Measurements from ENCODE around the gene HECTD4. TPM values are rescaled to one million over a fixed set of nuclear protein-coding genes. Genes with fewer than 3 reads are reported as not detected.

HECTD4 gene
- total and polyA plus RNA-seq, 2 experiments from 2014 or later: 25.7 to 36.9 TPM

- TF ChIP-seq CTCF (conservative IDR thresholded peaks at IDR 0.05; ENCODE audit: low read depth in 2 of 2): no peak
These were observed 78.4 kb downstream of the HECTD4 start (continued) for GRCh38 chr12:112303799-112304198.

- H3K4me2 ChIP-seq: no peak overlapping the region
- H4K20me1 ChIP-seq (replicated peaks; ENCODE audit: insufficient read depth): no peaks in the 10 kb centered on the region
- H3K79me2 ChIP-seq (replicated peaks; ENCODE audit: insufficient read depth): no peaks in the 10 kb centered on the region
- Mint-ChIP-seq H3K27me3 (ENCODE audit: insufficient read depth, low read depth, poor library complexity) (no peaks in the 10 kb centered on the region), H3K4me1 (no peaks in the 10 kb centered on the region), H3K27ac (no peak overlapping the region), H3K4me3 (no peak overlapping the region), H3K9me3 (no peaks in the 10 kb centered on the region), H3K36me3 (ENCODE audit: low read depth) (peaks cover 4% of the 10 kb centered on the region)
- ATAC-seq (no peak; the same call in 2 of the 3 replicates), DNase-seq (ENCODE audit: low spot score) (no peak)
- no peak for TF ChIP-seq EZH2phosphoT487 (IDR thresholded peaks at IDR 0.05; ENCODE audit: unreplicated experiment)
- TF ChIP-seq NANOG (IDR thresholded peaks at IDR 0.05; ENCODE audit: borderline replicate concordance): no peak
- TF ChIP-seq JUNB (IDR thresholded peaks at IDR 0.05; ENCODE audit: unreplicated experiment): no peak
- TF ChIP-seq ZNF114 (CRISPR knock-in tag; IDR thresholded peaks at IDR 0.05): no peak
- TF ChIP-seq STAT1 (IDR thresholded peaks at IDR 0.05; ENCODE audit: unreplicated experiment): no peak
- TF ChIP-seq ZNF462 (CRISPR knock-in tag; IDR thresholded peaks at IDR 0.05): no peak
- H3F3A ChIP-seq (replicated peaks; ENCODE audit: low read depth): no peaks in the 10 kb centered on the region
- H3K27me3 ChIP-seq (ENCODE audit: insufficient read depth): no peaks in the 10 kb centered on the region
- 0 out of 2 replicates have a peak, but pooled peaks cover 3% of the 10 kb centered on the region for H3K4me1 ChIP-seq (ENCODE audit: insufficient read depth)
- H3K27ac ChIP-seq (ENCODE audit: low read depth): no peak overlapping the region
- H3K36me3 ChIP-seq (ENCODE audit: insufficient read depth): peaks cover 7% of the 10 kb centered on the region; the same call in 1 of the 2 replicates
- H3K4me3 ChIP-seq: no peak overlapping the region
- H2AFZ ChIP-seq: no peak overlapping the region
- H3K9me2 ChIP-seq (ENCODE audit: insufficient read depth): no peaks in the 10 kb centered on the region
These were observed 79.2 kb downstream of the HECTD4 start for GRCh38 chr12:112303004-112303403.

All from GM23338 (cell line).